RPMI8226 (cell line): ENCODE results near the gene YIPF1.
A peak's percentile ranks its signal among the peaks of the same experiment; 100 is the strongest.
"Not testable (repeated sequence)": the region's sequence is repeated elsewhere in the genome, so short reads cannot be mapped to it uniquely, and the experiment has no call there.

Source experiments
- DNase-seq: peaks from one replicate; pipeline ENCODE4 v3.0.0-alpha.2; 2015

The YIPF1 gene

GRCh38 chr1:53894644-53895043 lies 5.0 kb upstream of the YIPF1 start:
- DNase-seq: no peak

GRCh38 chr1:53893999-53894636 lies 4.5 kb upstream of the YIPF1 start, which contains the start of gene DIO1:
Gene DIO1 (plus strand): TSS chr1:53894187. CDS start chr1:53894211, 24 bp downstream.
- DNase-seq: no peak

- no peak for DNase-seq
Observed at GRCh38 chr1:53892911-53893310, 3.3 kb upstream of the YIPF1 start.

GRCh38 chr1:53891678-53892077 lies 2.1 kb upstream of the YIPF1 start:
- DNase-seq: no peak

GRCh38 chr1:53891018-53891417 lies 1.4 kb upstream of the YIPF1 start:
- no peak for DNase-seq

- DNase-seq: peak; percentile 70
Observed at GRCh38 chr1:53890522-53890941, 935 bp upstream of the YIPF1 start.

GRCh38 chr1:53888681-53889080 lies 916 bp downstream of the YIPF1 start:
- DNase-seq: no peak

- not testable (repeated sequence) for DNase-seq
Observed at GRCh38 chr1:53883600-53883999, 6.0 kb downstream of the YIPF1 start.

GRCh38 chr1:53881853-53882252 lies 7.7 kb downstream of the YIPF1 start:
- DNase-seq: not testable (repeated sequence)

- peak; percentile 71 for DNase-seq
Observed at GRCh38 chr1:53878492-53879105, 11.0 kb downstream of the YIPF1 start.

- DNase-seq: not testable (repeated sequence)
Observed at GRCh38 chr1:53875150-53875549, 14.4 kb downstream of the YIPF1 start.

GRCh38 chr1:53871773-53872484 lies 17.7 kb downstream of the YIPF1 start:
- DNase-seq: no peak

- DNase-seq: no peak
Observed at GRCh38 chr1:53871221-53871620, 18.4 kb downstream of the YIPF1 start.

GRCh38 chr1:53869454-53870117 lies 20.0 kb downstream of the YIPF1 start:
- no peak for DNase-seq

GRCh38 chr1:53868565-53868964 lies 21.0 kb downstream of the YIPF1 start:
- no peak for DNase-seq

GRCh38 chr1:53862507-53862906 lies 27.1 kb downstream of the YIPF1 start:
- DNase-seq: no peak

- DNase-seq: peak; percentile 77
Observed at GRCh38 chr1:53860967-53861411, 28.6 kb downstream of the YIPF1 start.

GRCh38 chr1:53851571-53852285 lies 37.9 kb downstream of the YIPF1 start:
- no peak for DNase-seq

GRCh38 chr1:53850082-53850673 lies 39.4 kb downstream of the YIPF1 start:
- DNase-seq: no peak

- DNase-seq: no peak
Observed at GRCh38 chr1:53847980-53848379, 41.6 kb downstream of the YIPF1 start.

- DNase-seq: no peak
Observed at GRCh38 chr1:53842347-53842746, 47.2 kb downstream of the YIPF1 start.

GRCh38 chr1:53838654-53838974 lies 51.0 kb downstream of the YIPF1 start:
- DNase-seq: no peak
